H9 (cell line): Measurements from ENCODE around the gene SLC26A6. TPM values are rescaled to one million over a fixed set of nuclear protein-coding genes. Genes with fewer than 3 reads are reported as not detected.
A peak's percentile ranks its signal among the peaks of the same experiment; 100 is the strongest.

Experiments used
- DNase-seq: peaks from one replicate; pipeline ENCODE4 v3.0.0-alpha.2; 2017
- H2AFZ ChIP-seq: one replicate; pipeline ENCODE4 v1.6.1; 2013; ENCODE audit warnings: mild to moderate bottlenecking, low read length, control low read depth, moderate library complexity
- H2AK5ac ChIP-seq: 2 replicates; pipeline ENCODE4 v1.6.1; 2013; ENCODE audit warnings: low read length, control low read depth, mixed read lengths; ENCODE audit not compliant: insufficient read length
- H2BK120ac ChIP-seq: one replicate; pipeline ENCODE4 v1.6.1; 2013; ENCODE audit warnings: low read depth, mild to moderate bottlenecking, low read length, control low read depth, inconsistent platforms; ENCODE audit not compliant: poor library complexity, severe bottlenecking
- H2BK12ac ChIP-seq: 2 replicates; pipeline ENCODE4 v1.6.1; 2013; ENCODE audit warnings: low read length, control low read depth, mixed read lengths, low read depth; ENCODE audit not compliant: insufficient read length
- H2BK15ac ChIP-seq: 2 replicates; pipeline ENCODE4 v1.6.1; 2013; ENCODE audit warnings: low read depth, low read length, control low read depth
- H2BK20ac ChIP-seq: one replicate; pipeline ENCODE4 v1.6.1; 2013; ENCODE audit warnings: low read depth, mild to moderate bottlenecking, low read length, control low read depth, inconsistent platforms; ENCODE audit not compliant: poor library complexity, severe bottlenecking
- H2BK5ac ChIP-seq: 2 replicates; pipeline ENCODE4 v1.6.1; 2013; ENCODE audit warnings: low read length, control low read depth, mixed read lengths; ENCODE audit not compliant: insufficient read length
- H3K14ac ChIP-seq: 2 replicates; pipeline ENCODE4 v1.6.1; 2013; ENCODE audit warnings: low read length, control low read depth; ENCODE audit not compliant: insufficient read depth
- H3K18ac ChIP-seq: 2 replicates; pipeline ENCODE4 v1.6.1; 2013; ENCODE audit warnings: low read depth, mild to moderate bottlenecking, mixed read lengths, low read length, control low read depth; ENCODE audit not compliant: insufficient read length
- H3K23ac ChIP-seq: 2 replicates; pipeline ENCODE4 v1.6.1; 2013; ENCODE audit warnings: low read length, control low read depth, mixed read lengths, low read depth; ENCODE audit not compliant: insufficient read length
- H3K23me2 ChIP-seq: 2 replicates; pipeline ENCODE4 v1.6.1; 2013; ENCODE audit warnings: low read depth, mild to moderate bottlenecking, mixed read lengths, low read length, control low read depth; ENCODE audit not compliant: insufficient read length, poor library complexity, severe bottlenecking
- H3K27ac ChIP-seq: 2 replicates; pipeline ENCODE4 v1.5.1; 2013; ENCODE audit warnings: low read length, control low read depth, mixed read lengths, low read depth; ENCODE audit not compliant: insufficient read length
- H3K27me3 ChIP-seq: 2 replicates; pipeline ENCODE4 v1.6.1; 2013; ENCODE audit warnings: low read length, control low read depth, inconsistent platforms; ENCODE audit not compliant: insufficient read depth
- H3K4ac ChIP-seq: 2 replicates; pipeline ENCODE4 v1.6.1; 2013; ENCODE audit warnings: low read depth, mild to moderate bottlenecking, control low read depth, inconsistent platforms, low read length, moderate library complexity
- H3K4me1 ChIP-seq: 2 replicates; pipeline ENCODE4 v1.6.1; 2013; ENCODE audit warnings: low read length, control low read depth, inconsistent platforms; ENCODE audit not compliant: insufficient read depth
- H3K4me2 ChIP-seq: 2 replicates; pipeline ENCODE4 v1.6.1; 2013; ENCODE audit warnings: low read length, control low read depth, mixed read lengths; ENCODE audit not compliant: insufficient read length, insufficient read depth
- H3K56ac ChIP-seq: 2 replicates; pipeline ENCODE4 v1.6.1; 2013; ENCODE audit warnings: low read depth, mild to moderate bottlenecking, mixed read lengths, low read length, control low read depth; ENCODE audit not compliant: insufficient read length
- H3K79me1 ChIP-seq: 2 replicates; pipeline ENCODE4 v1.6.1; 2013; ENCODE audit warnings: low read depth, mild to moderate bottlenecking, moderate library complexity, low read length, control low read depth, inconsistent platforms; ENCODE audit not compliant: insufficient read depth, poor library complexity, severe bottlenecking
- H3K79me2 ChIP-seq: 2 replicates; pipeline ENCODE4 v1.6.1; 2013; ENCODE audit warnings: low read length, control low read depth, inconsistent platforms; ENCODE audit not compliant: insufficient read depth
- H3K9ac ChIP-seq: 2 replicates; pipeline ENCODE4 v1.6.1; 2013; ENCODE audit warnings: low read length, control low read depth, mixed read lengths; ENCODE audit not compliant: insufficient read length; ENCODE audit errors: extremely low read depth
- H3K9me3 ChIP-seq: one replicate; pipeline ENCODE4 v1.6.1; 2013; ENCODE audit warnings: low read depth, low read length, inconsistent platforms; ENCODE audit not compliant: control insufficient read depth
- H3T11ph ChIP-seq: one replicate; pipeline ENCODE4 v1.6.1; 2013; ENCODE audit warnings: mild to moderate bottlenecking, low read length, control low read depth, inconsistent platforms
- H4K20me1 ChIP-seq: one replicate; pipeline ENCODE4 v1.6.1; 2013; ENCODE audit not compliant: control insufficient read depth, insufficient read length, insufficient read depth
- H4K5ac ChIP-seq: 2 replicates; pipeline ENCODE4 v1.6.1; 2013; ENCODE audit warnings: low read depth, mild to moderate bottlenecking, mixed read lengths, low read length, control low read depth; ENCODE audit not compliant: insufficient read length
- H4K8ac ChIP-seq: replicated peaks from 2 replicates; pipeline ENCODE4 v1.6.1; 2013; ENCODE audit warnings: low read length, control low read depth, mixed read lengths, low read depth; ENCODE audit not compliant: insufficient read length
- H4K91ac ChIP-seq: 2 replicates; pipeline ENCODE4 v1.6.1; 2013; ENCODE audit warnings: low read depth, mild to moderate bottlenecking, moderate library complexity, mixed read lengths, low read length, control low read depth; ENCODE audit not compliant: insufficient read length
- H3K27ac Mint-ChIP-seq, 3 experiments: 2 replicates in 2 of 3; 3 replicates in 1 of 3; pipeline ENCODE4 v1.8.0; 2020 to 2021; ENCODE audit warnings: mixed read lengths in 3 of 3, mild to moderate bottlenecking in 1 of 3, moderate library complexity in 1 of 3
- H3K27me3 Mint-ChIP-seq: 2 replicates; pipeline ENCODE4 v1.8.0; 2021; ENCODE audit warnings: low read depth, mild to moderate bottlenecking, moderate library complexity, mixed read lengths
- H3K36me3 Mint-ChIP-seq, 3 experiments: 2 replicates in 2 of 3; 3 replicates in 1 of 3; pipeline ENCODE4 v1.8.0; 2020 to 2021; ENCODE audit warnings: low read depth in 3 of 3, mixed read lengths in 3 of 3; ENCODE audit not compliant: insufficient read depth in 1 of 3
- H3K4me1 Mint-ChIP-seq, 2 experiments: 2 replicates each; pipeline ENCODE4 v1.8.0; 2020; ENCODE audit warnings: mixed read lengths in 2 of 2
- H3K4me3 Mint-ChIP-seq, 2 experiments: 2 replicates in 1 of 2; 3 replicates in 1 of 2; pipeline ENCODE4 v1.8.0; 2020 to 2021; ENCODE audit warnings: mild to moderate bottlenecking in 2 of 2, mixed read lengths in 2 of 2, moderate library complexity in 1 of 2
- H3K9me3 Mint-ChIP-seq, 2 experiments: 2 replicates in 1 of 2; 3 replicates in 1 of 2; pipeline ENCODE4 v1.8.0; 2020; ENCODE audit warnings: mild to moderate bottlenecking in 2 of 2, mixed read lengths in 2 of 2, moderate library complexity in 1 of 2
- CTCF ChIP-seq: fragments of 200-600 bp; sonication (generic); conservative IDR thresholded peaks from 3 replicates; pipeline ENCODE4 v1.8.0; 2021; ENCODE audit warnings: antibody characterized with exemption, mild to moderate bottlenecking
- WGBS: extraction: QIAGEN DNeasy Blood & Tissue Kit; methylation state at CpG from one replicate; pipeline ENCODE4 v1.1.7; 2013; ENCODE audit warnings: missing lambda C conversion rate, low lambda C conversion rate, mixed read lengths; ENCODE audit not compliant: insufficient read length; ENCODE audit errors: extremely low coverage; 5-methylcytosine and 5-hydroxymethylcytosine counted together
- total RNA-seq: library from RNA; stranded (reverse); gene quantifications from 2 replicates; pipeline ENCODE4 v1.2.1, GENCODE V29; 2021

Gene SLC26A6
- total RNA-seq, 1 experiment from 2014 or later: 61.3 TPM

- Histone ChIP-seq H2AFZ (no peak overlapping the region), H3K14ac (peak overlapping the region; percentile 43; the same call in 1 of the 2 replicates), H2AK5ac (no peak overlapping the region), H3K27ac (no peak overlapping the region), H4K8ac (no peak overlapping the region), H3K27me3 (no peaks in the 10 kb centered on the region), H2BK120ac (no peak overlapping the region), H2BK12ac (no peak overlapping the region), H3K4me2 (no peak overlapping the region), H3K9me3 (no peaks in the 10 kb centered on the region), H4K5ac (no peak overlapping the region), H3T11ph (no peak overlapping the region), H3K18ac (peak overlapping the region; percentile 13), H3K23me2 (no peaks in the 10 kb centered on the region), H2BK20ac (no peak overlapping the region), H3K4ac (no peak overlapping the region), H3K79me1 (no peaks in the 10 kb centered on the region), H4K91ac (no peak overlapping the region), H2BK5ac (no peak overlapping the region), H4K20me1 (no peaks in the 10 kb centered on the region), H2BK15ac (no peak overlapping the region), H3K4me1 (no peaks in the 10 kb centered on the region), H3K79me2 (no peaks in the 10 kb centered on the region), H3K9ac (no peak overlapping the region), H3K23ac (no peak overlapping the region), H3K56ac (no peak overlapping the region)
- Mint-ChIP-seq H3K4me1 (peaks cover 16 to 21% of the 10 kb centered on the region in 2 experiments), H3K36me3 (peaks cover 10 to 33% (median 16%) of the 10 kb centered on the region in 3 experiments), H3K27ac (no peak overlapping the region), H3K4me3 (no peak overlapping the region), H3K27me3 (peaks cover 4% of the 10 kb centered on the region; the same call in 1 of the 2 replicates), H3K9me3 (no peaks in the 10 kb centered on the region)
- no CpG with 5 or more reads among the region's 39 CpGs for whole genome bisulfite sequencing
- no peak for TF ChIP-seq CTCF
- peak; percentile 58 for DNase-seq
These were observed 40.7 kb downstream of the SLC26A6 start for GRCh38 chr3:48594417-48595049.
